GM18511 (cell line): ENCODE results near the gene WHRN.

Experiments
- ATAC-seq: cut with Tn5 transposase; IDR thresholded peaks from one replicate; pipeline ENCODE4 v1.9.1; 2021; ENCODE audit warnings: mild to moderate bottlenecking, moderate library complexity; ENCODE audit not compliant: unreplicated experiment

Gene WHRN

GRCh38 chr9:114450833-114451706, 54.2 kb downstream of the WHRN start:
- peak; percentile 77 for ATAC-seq

GRCh38 chr9:114450181-114450580, 55.1 kb downstream of the WHRN start:
- ATAC-seq = no peak

- no peak for ATAC-seq
Measured at GRCh38 chr9:114449236-114449635, 56.0 kb downstream of the WHRN start.

DNA sequence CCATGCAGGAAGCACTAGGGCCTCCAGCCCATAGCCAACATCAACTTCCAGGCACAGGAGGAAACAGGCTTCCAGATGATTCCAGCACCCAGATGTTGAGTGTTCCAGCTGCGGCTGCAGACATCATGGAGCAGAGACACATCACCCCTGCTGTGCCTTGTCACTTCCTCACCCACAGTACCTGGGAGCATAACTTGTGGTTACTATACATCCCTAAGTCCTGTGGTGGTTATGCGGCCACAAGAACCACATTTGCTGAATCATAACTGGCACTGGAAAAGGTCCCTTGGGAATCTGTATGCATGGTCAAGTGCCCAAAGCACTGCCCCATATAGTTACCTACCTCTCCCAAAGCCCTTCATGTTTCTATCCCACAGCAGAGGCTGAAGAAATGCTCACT, 56.6 kb downstream of the WHRN start:
- no peak for ATAC-seq

DNA sequence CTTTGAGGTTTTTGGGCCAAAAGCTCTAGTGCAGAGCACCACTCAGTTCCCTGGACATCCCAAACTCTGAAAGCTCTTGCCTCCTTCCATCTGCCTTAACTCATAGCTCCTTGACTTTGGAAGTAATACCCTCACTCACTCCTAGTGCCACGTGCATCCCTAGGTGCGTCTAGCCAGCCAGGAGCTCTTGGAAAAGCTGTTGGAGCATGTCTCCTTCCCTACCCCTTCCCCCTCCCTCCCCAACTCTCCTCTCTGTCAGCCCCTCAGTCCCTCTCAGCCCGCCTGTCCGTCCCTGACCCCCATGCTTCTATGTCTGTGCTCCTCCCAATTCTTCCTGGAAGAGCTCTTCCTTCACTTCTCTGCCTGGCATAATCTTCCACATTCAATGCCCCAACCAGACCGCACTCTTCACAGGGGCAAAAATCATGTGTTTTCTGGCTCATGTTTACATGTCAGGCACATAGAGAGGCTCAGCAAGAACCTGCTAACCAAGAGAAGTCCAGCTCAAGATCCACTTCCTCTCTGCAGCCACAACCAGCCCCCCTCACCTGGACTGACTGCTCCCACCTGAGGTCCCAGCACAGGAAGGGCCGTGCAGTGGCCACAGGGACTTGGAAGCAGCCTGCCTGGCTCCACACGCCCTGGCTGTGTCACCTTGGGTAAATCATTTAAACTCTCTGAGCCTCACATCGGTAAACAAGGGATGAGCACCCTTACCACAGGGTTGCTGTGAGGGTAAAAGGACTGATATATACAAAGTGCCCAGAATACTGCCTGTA, 58.4 kb downstream of the WHRN start:
- ATAC-seq = no peak

DNA sequence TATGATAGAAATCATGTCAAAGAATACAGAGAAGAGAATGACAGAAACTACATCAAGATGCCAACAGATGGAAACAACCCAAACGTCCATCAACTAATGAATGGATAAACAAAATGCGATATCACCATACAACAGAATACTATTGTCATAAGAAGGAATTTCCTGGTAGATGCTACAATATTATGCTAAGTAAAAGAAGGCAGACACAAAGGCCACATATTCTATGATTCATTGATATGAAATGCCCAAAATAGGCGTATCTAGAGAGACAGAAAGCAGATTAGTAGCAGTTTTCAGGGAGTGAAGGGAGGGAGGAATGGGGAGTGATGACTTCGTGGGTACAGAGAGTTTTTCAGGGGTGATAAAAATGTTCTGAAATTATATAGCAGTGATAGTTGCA, 59.2 kb downstream of the WHRN start:
- ATAC-seq = no peak

DNA sequence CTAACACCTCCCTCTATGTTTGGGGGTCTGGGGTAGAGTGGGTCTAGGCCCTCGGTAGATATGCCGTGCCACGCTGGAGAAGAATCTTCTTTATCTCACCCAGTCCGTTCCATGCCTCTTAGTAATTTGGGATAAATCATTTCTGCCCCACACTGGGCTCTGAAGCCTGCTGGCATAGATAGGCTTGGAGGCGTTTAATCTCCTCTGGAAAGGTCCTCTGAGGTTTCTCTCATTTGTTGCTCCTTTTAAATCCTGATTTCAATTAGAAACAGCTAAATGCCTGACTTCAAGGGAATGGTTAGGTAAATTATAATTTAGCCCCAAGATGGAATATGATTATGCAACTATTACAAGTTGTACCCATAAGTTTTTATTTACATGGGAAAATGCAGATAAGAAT, 59.7 kb downstream of the WHRN start:
- no peak for ATAC-seq

DNA sequence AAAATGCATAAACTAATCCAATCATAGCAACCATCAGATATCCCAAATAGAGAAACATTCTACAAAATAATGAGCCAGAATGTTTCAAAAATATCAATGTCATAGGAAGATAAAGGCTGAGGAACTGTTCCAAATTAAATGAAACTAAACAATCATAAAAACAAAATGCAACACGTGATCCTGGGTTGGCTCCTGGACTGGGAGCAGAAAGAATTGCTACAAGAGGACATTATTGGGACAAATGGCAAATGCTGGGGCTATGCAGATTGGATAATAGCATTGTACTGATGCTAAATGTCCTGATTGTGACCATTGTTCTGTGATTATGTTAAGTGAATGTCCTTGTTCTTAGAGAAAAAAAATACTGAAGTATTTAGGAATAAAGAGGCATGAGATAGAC, 63.3 kb downstream of the WHRN start:
- no peak for ATAC-seq

- no peak for ATAC-seq
Measured at GRCh38 chr9:114437401-114437893, 67.8 kb downstream of the WHRN start.

GRCh38 chr9:114434878-114435311, 70.4 kb downstream of the WHRN start:
- ATAC-seq = no peak

GRCh38 chr9:114433720-114434255, 71.5 kb downstream of the WHRN start:
- ATAC-seq = no peak

DNA sequence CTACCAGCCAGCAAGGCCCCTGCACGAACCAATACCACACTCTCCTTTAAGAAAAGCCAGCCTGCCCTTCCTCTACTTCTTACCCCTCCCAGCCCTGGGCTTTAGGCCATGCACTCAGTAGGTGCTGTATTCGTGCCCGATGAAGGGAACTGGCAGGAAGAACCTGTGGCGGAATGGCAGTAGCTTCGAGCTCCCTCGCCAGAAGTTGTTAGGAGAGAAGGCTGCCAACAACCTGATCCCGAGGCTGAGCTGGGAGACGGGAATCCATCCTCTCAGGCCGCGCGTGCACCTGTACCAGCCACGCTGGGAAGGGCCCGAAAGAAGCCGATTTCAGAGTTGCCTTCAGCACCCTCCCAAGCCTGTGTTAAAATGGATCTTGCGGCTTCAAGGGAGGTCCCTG, 72.2 kb downstream of the WHRN start:
- ATAC-seq = no peak

- ATAC-seq = no peak
Measured at GRCh38 chr9:114432323-114433067, 72.8 kb downstream of the WHRN start.

GRCh38 chr9:114431770-114432169, 73.5 kb downstream of the WHRN start:
- no peak for ATAC-seq

- ATAC-seq = no peak
Measured at GRCh38 chr9:114431003-114431402, 74.3 kb downstream of the WHRN start.

DNA sequence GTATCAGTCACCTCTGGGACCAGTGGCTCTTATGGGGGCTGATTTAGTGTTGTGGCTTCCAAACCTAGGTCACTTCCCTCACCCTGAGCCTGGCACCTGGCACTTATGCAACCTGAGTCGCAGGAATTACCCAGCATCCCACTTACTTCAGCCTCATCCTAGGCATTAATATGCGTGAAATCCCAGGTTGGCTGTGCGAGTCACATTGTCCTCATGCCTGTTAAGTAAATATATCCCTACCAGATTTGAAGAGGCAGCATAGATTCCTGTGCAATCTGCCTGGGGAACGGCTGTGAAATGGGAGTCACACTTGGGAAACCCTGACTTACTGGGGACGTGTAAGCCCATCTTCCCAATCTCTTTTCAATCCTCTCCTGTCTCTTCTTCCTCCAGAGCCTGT, 74.8 kb downstream of the WHRN start:
- ATAC-seq = no peak

GRCh38 chr9:114429488-114429887, 75.8 kb downstream of the WHRN start:
- ATAC-seq = no peak

DNA sequence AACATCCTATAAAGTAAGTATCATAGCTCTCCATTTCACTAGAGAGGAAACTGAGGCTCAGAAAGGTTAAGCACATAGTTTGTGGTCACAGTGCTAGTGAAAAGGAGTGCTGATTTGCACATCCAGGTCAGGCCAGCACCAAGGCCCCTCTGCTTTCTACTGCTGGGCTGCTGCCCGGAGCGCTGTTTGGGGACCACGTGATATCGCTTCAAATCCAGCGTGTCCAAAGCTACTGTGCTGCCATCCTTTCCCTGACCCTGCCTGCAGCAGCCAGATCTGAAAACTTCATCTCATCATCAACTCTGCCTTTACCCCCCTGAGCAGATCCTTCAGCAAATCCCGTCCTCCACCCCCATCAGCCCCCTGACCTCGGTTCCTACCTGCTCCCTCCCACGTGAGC, 76.8 kb downstream of the WHRN start:
- ATAC-seq = no peak

GRCh38 chr9:114427644-114428043, 77.6 kb downstream of the WHRN start:
- no peak for ATAC-seq

GRCh38 chr9:114426046-114426948, 79.0 kb downstream of the WHRN start:
- ATAC-seq = no peak
